Activated CD8-positive, alpha-beta memory T cell treated with anti-CD3 and anti-CD28 coated beads, Interleukin-2, amount 50 U/mL, for 1 hour (primary cell): ENCODE data around the gene ZFPM1.
A peak's percentile ranks its signal among the peaks of the same experiment; 100 is the strongest.
"Not testable (repeated sequence)": the region's sequence is repeated elsewhere in the genome, so short reads cannot be mapped to it uniquely, and the experiment has no call there.

Source experiments
- DNase-seq: peaks from one replicate; pipeline ENCODE4 v3.0.0-alpha.2; 2020; ENCODE audit errors: extremely low read depth

The ZFPM1 gene

DNA sequence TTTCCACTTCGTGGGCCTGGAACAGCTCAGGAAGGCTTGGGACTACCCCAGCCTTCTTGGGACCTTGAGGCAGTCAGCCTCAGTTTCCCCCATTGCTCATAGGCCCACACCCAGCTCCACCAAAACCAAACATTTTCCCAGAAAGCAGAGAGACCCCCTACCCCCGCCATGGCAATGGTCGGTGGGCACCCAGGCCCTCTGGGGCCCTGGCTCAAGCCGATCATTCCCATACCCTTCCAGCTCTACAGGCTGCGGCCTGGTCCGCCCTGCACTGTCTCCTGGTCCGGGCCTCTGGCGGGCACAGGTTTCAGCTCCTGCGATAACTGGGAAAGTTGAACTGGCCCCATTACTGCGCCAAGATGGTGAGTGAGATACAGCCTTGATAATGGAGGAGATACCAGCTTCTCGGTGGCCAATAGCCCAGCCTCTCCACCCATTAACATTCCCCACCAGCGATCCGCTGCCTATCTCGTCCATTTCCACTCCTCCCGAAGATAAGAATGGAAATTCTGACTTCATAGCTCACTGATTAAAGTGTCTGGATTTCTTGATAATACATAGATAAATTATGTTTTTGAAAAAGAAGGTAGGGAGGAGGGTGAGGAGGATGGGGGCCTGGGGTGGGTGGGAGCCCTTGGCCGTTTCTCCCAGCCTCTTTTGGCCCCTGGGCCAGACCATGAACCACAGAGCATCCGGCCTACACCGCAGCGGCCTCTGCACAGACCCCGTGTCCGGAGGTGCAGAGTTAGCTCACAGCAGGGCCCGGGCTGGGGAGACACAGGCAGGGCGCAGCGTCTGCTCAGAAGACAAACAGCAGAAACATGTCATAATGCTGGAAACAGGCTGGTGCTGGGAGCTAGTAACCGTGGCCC is 11.6 kb downstream of the ZFPM1 start:
- DNase-seq, result no peak

DNA sequence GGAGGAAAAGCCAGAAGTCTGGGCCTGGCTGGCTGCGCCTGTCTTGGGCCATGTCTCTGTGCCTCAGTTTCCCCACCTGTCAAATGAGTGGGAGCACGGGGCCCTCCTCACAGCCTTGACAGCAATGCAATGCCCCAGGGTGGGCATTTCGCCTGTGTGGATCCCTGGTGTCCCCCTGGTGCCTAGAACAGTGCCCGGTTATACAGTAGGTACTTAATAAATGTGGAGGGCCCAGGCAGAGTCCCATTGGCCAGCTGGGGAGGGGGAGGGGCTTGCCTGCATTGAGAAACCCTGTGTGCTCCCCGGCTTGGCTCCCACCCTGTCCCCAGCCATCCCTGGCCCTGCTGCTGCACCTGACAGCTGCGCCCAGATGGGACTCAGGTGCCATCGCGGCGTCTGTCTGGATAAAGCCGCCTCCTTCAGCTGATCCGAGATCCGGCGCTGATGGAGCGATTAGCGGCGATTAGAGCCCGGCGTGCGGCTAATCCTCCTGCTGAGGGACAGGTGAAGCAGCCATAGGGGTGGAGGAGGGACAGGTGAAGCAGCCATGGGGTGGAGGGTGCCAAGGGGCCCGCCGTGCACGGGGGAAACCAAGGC is 12.4 kb downstream of the ZFPM1 start:
- no peak for DNase-seq

DNA sequence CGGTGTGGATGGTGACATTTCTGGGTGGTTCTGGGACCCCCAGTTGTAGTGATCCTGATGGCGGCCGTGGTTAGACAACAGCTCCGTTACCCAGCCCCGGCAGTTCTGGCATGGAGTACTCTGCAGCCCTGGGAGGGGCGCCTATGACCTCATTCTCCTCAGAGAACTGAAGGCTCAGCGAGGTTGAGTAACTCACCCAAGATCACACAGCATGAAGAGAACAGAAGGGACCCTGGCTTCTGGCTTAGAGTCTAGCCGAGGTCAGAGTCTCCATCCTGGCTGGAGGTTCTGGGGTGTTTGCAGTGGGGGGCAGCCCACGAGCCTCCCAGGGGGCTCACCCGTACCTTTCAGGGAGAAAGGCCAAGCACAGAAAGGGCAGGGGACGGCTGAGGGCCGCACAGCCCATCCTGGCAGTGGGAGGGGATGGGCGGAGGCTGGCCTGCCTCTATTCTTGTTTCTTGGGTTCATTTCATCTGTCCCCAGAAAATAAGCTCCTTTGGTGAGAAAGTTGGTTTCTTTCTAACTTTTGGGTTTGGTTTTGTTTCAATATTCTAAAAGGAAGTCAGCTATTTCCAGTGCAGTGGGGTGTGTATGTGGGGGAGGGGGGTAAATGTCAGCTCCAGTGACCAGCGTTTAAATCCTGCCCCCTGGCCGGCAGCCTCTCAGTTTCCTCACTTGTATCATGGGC is 13.2 kb downstream of the ZFPM1 start:
- no peak for DNase-seq

DNA sequence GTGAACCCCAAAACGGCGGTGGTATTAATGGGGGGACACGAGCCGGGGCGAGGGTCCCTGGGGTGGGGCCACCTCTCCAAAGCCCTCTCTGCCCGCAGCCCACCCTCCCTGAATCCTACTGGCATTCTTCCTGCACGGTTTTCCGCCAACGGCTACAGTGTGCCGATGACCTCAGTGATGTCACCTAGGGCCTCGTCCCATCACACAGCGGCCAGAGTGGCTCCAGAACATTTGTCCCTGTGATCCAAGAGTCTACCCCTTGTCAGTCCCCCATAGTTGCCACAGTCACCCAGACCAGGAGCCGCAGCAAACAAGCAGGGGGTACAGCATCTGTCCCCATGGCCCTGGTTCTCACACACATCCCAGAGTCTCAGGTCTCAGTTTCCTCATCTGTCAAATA is 13.9 kb downstream of the ZFPM1 start:
- DNase-seq, result no peak

DNA sequence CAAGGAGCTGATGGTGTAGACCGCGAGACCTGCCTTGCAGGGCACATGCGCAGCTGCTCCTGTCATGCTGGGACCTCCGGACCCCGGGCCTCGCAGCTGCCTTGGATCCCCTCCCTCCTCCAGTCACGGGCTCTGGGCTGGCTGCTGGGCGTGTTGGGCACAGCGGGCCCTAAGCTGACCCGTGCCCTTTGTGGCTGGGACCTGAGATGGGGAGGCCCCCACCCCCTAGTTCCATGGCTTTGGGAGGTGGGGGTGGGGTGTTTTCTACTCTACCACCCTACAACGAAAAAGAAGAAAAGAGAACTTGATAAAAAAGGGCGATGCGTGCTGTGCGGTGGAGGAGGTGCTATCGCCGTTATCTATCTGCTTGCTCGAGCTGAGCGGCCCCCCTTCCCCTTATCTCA is 14.5 kb downstream of the ZFPM1 start:
- DNase-seq, result no peak

DNA sequence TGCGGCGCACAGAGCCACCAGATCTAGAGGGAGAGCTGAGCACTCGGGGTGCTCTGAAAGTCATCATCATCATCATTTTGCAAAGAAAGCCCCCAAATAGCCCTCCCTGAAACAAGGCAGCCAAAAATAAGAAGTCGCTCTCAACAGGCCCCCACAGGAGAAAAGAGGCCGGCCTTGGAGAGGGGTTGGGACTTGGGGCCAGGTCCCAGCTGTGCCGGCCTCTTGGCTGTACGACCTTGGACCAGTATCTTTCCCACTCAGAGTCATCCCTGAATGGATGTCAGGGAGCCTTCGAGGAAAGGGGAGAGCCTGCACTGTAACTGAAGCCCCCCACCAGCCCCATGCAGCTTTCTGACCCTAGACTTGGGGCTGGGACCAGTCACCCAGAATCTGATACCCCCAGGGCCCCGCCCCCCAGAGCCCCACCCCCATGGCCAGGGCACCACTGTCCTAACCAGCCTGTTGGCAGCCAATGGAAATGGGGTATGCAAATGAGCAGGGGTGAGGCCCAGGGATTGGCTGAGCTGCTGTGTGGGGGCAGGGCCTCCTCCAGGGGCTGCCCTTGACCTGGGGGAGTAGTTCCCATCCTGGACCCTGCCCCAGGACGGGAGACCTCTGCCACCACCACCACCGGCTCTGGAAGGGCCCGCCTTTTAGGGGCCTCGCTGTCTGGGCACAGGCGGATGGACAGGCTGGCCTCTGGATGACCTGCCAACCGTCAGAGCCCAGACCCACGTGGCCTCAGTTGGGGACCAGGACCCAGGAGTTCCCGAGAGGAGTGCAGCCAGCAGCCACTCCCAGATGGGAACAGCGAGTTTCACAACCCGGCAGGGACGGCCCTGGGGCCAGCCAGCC is 15.4 kb downstream of the ZFPM1 start:
- no peak for DNase-seq

DNA sequence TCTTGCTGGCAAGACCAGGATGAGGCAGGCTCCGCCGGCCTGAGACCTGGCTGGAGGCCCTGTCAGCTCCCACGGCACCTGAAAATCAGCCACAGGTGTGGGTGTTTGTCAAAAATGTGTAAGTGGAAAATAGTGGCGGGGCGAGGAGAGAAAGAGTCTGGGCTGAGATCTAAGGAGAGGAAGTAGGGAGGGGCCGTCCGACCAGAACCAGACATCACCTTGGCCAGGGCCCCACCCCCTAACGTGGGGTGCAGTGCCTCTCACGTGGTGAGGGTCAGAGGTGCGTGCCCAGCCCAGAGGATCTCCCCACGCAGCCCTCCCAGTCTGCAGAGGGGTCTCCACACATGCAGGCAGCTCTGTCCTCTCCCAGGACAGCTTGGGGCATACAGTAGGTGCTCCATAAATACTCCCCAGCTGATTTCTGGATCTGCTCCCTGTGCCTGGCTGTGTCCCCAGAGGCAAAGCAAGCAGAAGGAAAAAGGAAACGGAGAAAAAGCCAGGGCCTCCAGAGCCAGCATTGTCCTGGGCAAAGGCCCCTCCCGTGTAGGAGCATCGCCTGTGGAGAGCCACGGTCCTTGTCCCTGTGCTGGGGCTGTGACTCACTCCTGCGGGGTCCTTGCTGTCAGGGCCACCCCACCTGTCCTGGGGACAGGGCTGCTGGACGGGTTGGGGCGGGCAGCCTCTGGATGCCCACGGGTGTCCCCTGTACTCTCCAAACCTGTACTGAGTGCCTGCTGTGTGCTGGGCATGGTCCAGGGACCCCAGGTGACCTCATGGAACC is 16.7 kb downstream of the ZFPM1 start:
- DNase-seq, result peak; percentile 54

DNA sequence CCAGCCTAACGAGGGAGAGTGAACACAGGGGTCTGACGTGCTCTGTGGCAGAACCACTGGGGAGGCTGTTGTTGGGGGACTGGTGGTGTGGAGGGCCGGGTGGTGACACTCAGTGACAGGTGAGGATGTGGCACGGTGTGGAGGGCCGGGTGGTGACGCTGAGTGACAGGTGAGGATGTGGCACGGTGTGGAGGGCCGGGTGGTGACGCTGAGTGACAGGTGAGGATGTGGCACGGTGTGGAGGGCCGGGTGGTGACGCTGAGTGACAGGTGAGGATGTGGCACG is 17.3 kb downstream of the ZFPM1 start:
- not testable (repeated sequence) for DNase-seq

DNA sequence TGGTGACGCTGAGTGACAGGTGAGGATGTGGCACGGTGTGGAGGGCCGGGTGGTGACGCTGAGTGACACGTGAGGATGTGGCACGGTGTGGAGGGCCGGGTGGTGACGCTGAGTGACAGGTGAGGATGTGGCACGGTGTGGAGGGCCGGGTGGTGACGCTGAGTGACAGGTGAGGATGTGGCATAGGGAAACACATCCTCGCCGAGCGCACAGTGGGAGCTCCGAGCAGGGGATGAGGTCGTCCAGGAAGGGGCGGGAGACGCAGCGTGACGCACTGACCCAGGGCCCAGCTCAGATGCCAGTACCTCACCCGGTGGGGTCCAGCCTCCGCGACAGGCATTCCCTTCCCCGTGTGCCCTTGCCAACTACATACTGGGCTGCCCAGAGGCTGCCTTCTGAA is 17.6 kb downstream of the ZFPM1 start:
- DNase-seq, result not testable (repeated sequence)

DNA sequence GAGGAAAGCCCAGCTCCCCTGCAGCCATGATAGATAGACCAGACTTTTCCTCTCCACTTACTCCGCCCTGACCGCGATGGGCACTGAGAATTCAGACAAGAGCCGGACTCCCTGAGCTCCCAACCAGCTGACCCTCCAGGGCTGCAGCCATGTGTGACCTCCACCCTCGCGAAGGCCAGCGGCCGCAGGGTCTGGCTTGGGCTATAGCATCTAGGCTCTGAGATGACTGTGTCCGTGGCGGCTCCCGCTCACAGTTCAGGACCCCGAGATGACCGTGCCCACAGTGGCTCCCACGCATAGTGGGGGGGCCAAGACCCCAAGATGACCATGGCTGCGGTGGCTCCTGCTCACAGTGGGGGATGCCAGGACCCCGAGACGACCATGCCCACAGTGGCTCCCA is 18.0 kb downstream of the ZFPM1 start:
- DNase-seq, result no peak

DNA sequence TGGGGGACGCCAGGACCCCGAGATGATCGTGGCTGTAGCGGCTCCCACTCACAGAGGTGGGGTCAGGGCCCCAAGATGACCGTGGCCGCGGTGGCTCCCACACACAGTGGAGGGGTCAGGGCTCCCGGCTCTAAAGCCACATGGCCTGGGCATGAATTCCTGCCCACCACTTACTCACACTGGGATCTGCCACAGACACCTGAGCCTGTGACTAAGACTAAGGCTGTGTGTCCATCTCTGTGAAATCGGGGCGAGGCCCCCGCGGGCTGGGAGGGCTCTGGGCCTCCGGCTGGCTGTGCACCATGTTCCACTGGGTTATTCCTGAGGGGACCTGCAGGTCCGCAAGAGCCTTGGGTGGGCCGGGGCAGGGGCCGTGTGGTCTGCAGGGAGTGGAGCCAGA is 18.5 kb downstream of the ZFPM1 start:
- DNase-seq, result no peak

DNA sequence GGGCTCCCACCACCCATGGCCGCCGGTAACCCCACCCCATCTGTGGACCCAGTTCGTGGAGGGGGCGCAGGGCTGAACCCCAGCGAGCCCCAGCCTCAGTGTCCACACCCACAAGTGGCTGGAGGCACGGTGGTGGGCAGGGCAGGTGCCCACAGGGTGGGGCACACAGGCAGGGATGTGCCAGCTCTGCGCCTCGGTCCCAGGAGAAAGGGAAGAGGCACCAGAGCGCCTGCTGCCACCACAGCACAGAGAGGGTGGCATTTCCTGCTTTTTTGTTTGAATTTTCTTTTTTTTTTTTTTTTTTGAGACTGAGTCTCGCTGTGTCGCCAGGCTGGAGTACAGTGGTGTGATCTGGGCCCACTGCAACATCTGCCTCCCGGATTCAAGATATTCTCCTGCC is 19.0 kb downstream of the ZFPM1 start:
- no peak for DNase-seq

DNA sequence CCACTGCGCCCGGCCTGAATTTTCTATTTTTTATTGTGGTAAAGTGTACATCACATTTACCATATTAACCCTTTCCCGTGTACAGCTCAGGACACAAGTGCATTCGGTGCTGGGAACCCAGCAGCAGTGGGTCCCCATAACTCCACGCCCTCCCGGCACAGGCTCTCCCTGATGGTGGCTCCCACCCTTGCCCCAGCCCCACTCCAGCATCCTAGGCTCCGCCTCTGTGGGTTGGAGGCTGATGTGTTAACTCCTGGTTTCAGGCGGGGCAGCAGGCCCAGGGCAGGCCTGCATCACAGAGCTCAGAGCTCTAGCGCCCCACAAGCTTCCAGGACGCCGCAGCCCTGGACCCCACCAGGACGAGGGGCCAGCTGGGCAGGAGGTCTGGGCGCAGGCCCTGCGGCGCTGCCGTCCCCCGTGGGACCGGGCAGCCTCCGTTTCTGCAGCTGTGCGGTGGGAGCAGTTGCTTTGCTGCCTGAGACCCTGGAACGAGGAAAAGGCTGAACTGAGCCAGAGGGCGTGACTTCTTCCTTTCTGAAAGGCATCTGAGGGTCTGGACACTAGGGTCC is 19.6 kb downstream of the ZFPM1 start:
- DNase-seq, result no peak

DNA sequence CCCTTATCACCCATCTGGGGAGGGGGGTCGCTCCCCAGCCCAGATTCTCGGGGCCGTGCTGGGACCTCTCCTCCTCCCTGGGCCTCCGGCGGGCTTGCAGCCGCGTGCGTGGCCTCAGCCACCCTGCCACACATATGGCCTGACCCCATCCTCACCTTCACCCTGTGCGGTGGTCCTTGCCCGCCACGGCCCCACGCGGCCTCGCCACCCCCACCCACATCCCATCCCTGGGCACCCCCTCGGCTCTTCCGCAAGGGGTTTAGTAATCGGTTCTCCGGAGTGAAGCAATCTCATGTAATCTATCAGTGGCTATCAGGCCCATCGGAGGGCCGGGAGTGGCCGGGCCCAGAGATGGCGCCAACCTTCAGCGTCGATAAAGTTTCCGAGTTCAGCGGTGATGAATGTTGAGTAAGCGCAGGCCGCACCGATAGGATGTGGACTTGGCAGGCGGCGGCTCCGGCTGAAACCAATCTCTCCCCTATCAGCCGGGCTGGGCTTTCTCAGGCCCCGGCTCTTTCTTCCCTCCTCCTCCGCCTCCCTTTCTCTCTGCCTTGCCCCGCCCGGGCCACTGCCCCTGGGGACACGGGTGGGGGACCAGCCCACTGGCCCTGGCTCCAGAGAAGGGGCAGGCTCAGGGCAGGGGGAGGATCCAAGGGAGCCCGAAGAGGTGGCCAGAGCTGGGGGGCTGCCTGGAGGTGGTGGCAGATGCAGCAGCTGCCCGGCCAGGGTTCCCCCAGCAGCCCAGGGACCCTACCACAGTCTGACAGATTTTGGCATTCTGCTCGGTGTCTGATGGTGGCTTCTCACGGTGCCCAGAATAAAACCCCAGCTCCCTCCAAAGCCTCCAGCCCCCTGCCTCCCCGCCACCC is 20.8 kb downstream of the ZFPM1 start:
- no peak for DNase-seq

DNA sequence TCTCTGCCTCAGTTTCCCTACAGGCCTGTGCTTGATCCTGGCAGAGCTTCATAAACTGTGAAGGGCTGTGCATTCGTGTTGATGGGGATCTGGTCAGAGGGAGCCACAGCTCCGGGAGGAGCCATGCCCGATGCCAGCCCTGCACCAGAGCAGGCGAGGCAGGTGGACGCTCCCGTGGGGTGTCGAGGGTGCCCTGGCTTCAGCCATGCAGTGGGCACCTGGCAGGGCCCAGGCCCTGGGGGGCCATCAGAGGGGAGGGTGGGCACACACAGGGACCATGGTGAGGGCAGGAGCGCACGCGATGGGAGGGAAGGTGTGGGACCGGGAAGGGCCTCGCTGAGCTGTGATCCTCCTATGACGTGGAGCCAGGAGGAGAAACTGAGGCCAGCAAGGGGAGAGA is 22.0 kb downstream of the ZFPM1 start:
- DNase-seq, result no peak

DNA sequence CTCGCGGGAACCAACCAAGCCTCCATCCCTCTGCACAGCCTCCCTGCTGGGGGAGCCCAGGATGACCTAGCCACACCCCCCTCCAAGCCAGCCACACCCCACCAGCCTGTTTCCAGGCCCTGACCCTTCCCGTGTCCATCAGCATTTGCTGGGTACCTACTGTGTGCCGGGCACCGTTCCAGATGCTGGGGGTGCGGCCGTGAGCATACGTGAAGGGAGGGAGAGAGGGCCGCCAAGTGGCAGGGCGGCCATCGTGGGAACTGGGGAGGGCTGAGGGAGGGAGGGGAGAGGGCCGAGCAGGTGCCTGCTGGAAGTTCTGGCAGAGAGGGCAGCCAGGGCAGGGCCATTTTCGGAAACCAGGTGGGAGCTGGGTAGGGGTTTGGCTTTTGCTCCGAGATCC is 23.1 kb downstream of the ZFPM1 start:
- no peak for DNase-seq

DNA sequence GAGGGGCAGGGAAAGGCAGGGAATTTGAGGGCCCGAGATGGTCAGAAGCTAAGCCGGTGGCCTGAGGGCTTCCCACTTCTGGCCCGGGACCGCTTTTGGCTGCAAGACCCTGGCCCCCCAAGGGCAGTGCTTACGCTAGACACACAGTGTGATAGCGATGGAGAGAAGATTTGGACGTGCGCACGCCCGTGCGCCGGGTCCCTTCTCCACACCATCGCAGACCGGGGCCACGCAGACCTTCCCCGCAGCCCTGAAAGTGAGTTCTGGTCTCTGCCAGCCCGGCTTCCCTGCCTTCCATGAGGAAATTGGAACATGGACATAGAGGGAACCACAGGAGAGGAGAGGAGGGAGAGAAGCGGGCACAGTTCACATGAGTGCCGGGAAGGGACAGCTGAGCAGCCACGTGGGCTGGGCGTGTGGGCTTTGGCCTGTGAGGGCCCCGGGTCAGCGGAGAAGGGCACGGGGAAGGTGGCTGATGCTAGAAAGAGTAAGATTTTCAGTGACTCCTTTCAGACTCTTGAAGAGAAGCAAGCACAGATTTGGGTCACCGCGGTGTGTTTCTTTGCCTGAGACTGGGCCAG is 23.8 kb downstream of the ZFPM1 start:
- DNase-seq, result no peak

DNA sequence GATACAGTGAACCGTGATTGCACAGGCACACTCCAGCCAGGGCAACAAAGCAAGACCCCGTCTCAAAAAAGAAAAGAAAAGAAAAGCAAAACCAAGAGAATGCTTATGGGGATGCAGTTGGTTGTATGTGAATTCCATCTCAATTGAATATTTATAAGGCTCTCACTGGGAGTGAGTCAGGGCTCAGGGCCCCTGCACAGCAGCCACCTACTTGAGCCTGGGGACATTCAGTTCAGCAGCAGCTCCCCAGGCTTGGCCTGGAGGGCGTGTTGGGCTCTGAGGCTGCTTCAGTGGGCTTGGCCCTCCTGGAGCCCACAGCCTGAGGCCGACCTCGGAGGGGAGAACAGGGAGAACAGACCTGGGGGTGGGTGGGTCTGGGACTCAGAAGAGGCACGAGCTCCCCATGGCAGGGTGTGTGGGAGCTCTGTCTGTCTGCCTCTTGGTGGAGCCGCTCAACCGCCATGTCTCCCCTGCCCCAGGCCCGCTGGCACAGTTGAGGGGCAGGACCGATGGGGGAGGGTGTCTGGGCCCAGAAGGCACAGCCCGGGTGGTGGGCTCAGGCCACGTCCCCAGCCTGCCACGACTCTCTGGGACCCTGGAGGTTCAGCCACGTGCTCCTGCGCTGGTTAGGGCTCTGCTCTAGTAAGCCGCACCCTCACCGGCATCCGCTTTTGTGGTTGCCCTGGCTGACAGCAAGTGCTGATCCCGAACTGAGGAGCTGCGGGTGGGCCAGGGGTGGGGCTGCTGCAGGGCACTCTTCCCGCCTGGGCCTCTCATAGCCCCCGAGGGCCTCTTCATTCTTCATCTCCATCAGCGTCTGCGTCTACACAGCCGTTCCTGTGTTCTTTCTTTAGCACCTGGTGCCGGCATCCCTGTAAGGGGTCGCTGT is 24.8 kb downstream of the ZFPM1 start:
- no peak for DNase-seq
